SW480 (cell line): ENCODE results near the gene ST3GAL5.
A peak's percentile ranks its signal among the peaks of the same experiment; 100 is the strongest.
"Not testable (repeated sequence)": the region's sequence is repeated elsewhere in the genome, so short reads cannot be mapped to it uniquely, and the experiment has no call there.

Experiments
- DNase-seq: peaks from one replicate; pipeline ENCODE4 v3.0.0-alpha.2; 2016; ENCODE audit warnings: low spot score

The ST3GAL5 gene

GRCh38 chr2:85893428-85894258, 4.9 kb upstream of the ST3GAL5 start:
- DNase-seq: no peak

- no peak for DNase-seq
These were observed 3.6 kb upstream of the ST3GAL5 start for GRCh38 chr2:85892216-85892944.

- no peak for DNase-seq
These were observed 1.9 kb upstream of the ST3GAL5 start for GRCh38 chr2:85890522-85891176.

GRCh38 chr2:85889627-85890281, 964 bp upstream of the ST3GAL5 start:
- DNase-seq: no peak

GRCh38 chr2:85888020-85888683, 638 bp downstream of the ST3GAL5 start:
- DNase-seq: no peak

GRCh38 chr2:85887566-85888019, 1.2 kb downstream of the ST3GAL5 start:
- DNase-seq: peak; percentile 36

GRCh38 chr2:85886590-85886989, 2.2 kb downstream of the ST3GAL5 start:
- DNase-seq: peak; percentile 93

- DNase-seq: no peak
These were observed 2.6 kb downstream of the ST3GAL5 start for GRCh38 chr2:85886141-85886540.

- not testable (repeated sequence) for DNase-seq
These were observed 7.0 kb downstream of the ST3GAL5 start for GRCh38 chr2:85881781-85882180.

- not testable (repeated sequence) for DNase-seq
These were observed 8.0 kb downstream of the ST3GAL5 start for GRCh38 chr2:85880716-85881328.

- no peak for DNase-seq
These were observed 9.9 kb downstream of the ST3GAL5 start for GRCh38 chr2:85878719-85879370.

GRCh38 chr2:85875350-85876050, 13.3 kb downstream of the ST3GAL5 start:
- no peak for DNase-seq

GRCh38 chr2:85873679-85874078, 15.1 kb downstream of the ST3GAL5 start:
- no peak for DNase-seq

GRCh38 chr2:85872536-85873161, 16.1 kb downstream of the ST3GAL5 start:
- no peak for DNase-seq

- DNase-seq: no peak
These were observed 17.2 kb downstream of the ST3GAL5 start for GRCh38 chr2:85871494-85872164.

GRCh38 chr2:85868822-85869221, 20.0 kb downstream of the ST3GAL5 start:
- DNase-seq: no peak

- no peak for DNase-seq
These were observed 21.1 kb downstream of the ST3GAL5 start for GRCh38 chr2:85867556-85868292.

GRCh38 chr2:85867121-85867520, 21.7 kb downstream of the ST3GAL5 start:
- DNase-seq: no peak
